Activated gamma-delta T cell (primary cell): ENCODE measurements around the gene CCT3.
"Not testable (repeated sequence)": the region's sequence is repeated elsewhere in the genome, so short reads cannot be mapped to it uniquely, and the experiment has no call there.

Source experiments
- DNase-seq: peaks from one replicate; lab custom pipeline; 2025; lab: John Stamatoyannopoulos, UW
- total RNA-seq, 2 donors: gene quantifications; one replicate each; lab custom pipeline; 2026; lab: John Stamatoyannopoulos, UW

Gene CCT3
- total RNA-seq, result 152 to 170 reads per million in 2 donors

DNA sequence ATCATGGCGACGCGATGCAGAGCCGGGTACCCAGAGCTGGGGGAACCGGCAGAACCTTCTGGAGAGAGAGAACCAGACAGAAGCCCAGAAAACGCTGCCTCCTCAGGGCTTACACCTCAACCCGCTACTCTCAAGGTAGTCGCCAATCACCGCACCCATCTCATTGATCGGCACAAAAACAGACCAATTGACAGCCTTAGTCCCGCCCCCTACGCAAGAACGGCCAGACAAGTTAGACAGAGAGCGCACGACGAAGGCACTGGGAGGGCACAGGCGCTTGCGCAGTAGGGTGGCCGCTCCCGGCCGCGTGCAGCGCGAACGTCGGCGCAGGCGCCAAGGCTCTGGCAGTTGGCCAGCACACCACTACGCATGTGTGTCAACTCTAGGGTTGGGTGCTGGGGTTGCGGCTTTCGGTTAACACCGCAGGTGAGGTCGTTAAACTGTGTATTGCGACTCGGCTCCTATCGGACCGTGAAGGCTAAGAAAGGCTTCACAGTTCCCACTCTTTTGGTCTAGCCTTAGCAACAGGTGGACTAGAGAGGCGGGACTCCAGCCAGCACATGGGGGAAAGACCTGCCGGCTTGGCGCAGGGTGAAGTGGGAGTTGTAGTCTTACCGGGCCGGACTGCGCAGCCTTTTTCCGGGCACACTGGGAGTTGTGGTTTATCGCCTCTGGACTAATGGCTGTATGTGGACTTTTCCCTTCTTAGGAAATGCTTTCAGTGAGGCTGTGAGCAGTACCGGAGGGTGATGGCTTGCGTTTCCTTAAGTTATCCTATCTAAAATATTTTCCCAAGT lies at the start of gene CCT3, which contains the start of gene TSACC:
TSS of gene CCT3 (minus strand) at position 113 of the 797 bp plus-strand sequence. CDS start at position 5, 108 bp downstream.
TSS of gene TSACC (plus strand) at position 347 of the 797 bp plus-strand sequence. CDS start 1,232 bp downstream, outside the sequence.
- peak; percentile 94 for DNase-seq

DNA sequence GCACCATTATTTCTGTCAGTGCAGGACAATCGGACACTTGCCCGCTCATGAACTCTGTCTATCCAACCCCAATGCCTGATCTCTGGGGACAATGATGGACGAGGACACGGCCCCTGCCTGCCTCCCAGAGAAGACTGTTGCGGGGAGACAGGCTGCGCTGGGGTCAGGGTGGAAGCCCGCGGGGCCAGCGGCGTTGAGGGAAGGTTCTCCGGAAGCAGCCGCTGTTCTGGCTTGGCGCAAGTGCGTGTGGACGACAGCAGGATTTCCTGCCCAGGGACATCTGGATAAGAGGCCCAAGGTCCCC lies 49.7 kb upstream of the CCT3 start:
- no peak for DNase-seq

- no peak for DNase-seq
Measured at GRCh38 chr1:156386949-156387869, 49.1 kb upstream of the CCT3 start.

DNA sequence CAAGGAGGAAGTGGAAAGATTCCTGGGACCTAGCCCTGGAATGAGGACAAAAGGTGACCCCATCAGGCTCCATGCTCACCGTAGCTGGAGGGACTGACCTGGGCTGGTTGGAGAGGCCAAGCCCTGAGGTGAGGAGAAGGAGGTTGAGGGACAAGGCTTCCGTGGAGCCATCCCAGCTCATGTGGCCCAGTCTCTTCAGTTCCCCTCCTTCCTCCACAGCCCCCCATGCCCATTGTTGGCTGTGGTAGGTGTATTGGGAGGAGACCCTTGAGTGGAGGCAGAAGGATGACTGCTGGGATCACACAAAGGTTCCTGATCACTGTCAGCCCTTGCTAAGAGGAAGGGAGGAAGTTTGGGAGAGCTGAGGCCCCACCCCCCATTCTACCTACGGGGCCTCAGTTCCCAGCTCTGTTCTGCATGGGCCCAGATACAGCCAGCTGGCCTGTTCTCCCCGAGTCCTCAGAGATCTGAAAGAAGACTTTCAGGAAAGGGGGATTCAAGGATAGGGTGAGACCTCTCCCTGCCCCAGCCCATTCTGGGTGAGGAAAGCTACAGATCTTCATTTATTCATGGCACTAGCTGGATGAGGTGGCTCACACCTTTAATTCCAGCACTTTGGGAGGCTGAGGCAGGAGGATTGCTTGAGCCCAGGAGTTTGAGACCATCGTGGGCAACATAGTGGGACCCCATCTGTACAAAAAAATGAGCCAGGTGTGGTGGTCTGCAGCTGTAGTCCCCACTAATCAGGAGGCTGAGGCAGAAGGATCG lies 48.2 kb upstream of the CCT3 start:
- no peak for DNase-seq

DNA sequence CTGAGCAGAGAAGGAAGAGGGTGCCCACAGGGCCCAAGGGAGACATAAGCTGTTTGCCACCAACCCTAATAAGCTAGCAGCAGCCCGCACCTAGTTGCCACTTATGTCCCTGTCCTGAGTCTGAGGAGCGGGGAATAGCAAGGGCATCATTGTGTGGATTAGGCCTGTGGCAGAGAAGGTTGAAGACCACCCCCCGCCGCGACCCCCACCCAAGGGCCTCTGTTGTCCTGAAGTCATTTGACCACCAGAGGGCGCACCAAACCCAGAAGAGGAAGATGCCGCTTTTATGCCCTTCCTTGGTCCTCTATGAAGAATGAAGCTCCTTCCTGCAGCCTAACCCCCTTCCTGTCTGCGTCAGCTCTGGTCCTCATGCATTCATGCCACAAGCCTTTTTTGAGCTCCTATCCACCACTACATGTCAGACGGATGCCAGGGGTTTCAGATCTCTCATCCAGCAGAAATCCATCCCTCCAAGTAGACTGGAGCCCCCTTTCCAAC lies 47.5 kb upstream of the CCT3 start:
- DNase-seq, result no peak

- no peak for DNase-seq
Measured at GRCh38 chr1:156384658-156385057, 46.6 kb upstream of the CCT3 start.

DNA sequence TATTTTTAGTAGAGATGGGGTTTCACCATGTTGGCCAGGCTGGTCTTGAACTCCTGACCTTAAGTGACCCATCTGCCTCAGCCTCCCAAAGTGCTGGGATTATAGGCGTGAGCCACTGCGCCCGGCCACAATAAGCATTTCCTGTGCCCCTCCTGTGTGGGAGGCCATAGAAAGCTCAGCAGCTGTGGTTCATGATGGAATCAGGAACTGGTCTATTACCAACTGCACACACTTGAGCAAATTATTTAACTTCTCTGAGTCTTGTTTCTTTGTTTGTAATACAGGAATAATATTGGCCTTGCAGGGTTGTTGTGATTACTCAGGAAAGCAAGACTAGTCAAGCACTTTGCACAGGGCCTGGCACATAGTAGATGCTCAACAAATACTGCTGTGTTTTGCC lies 45.9 kb upstream of the CCT3 start:
- DNase-seq, result no peak

GRCh38 chr1:156383023-156383422 lies 44.9 kb upstream of the CCT3 start:
- no peak for DNase-seq

GRCh38 chr1:156382561-156382960 lies 44.5 kb upstream of the CCT3 start:
- no peak for DNase-seq

GRCh38 chr1:156379420-156380165 lies 41.5 kb upstream of the CCT3 start:
- DNase-seq, result no peak

GRCh38 chr1:156378557-156378956 lies 40.5 kb upstream of the CCT3 start:
- DNase-seq, result no peak

GRCh38 chr1:156376958-156377919 lies 39.1 kb upstream of the CCT3 start:
- no peak for DNase-seq

DNA sequence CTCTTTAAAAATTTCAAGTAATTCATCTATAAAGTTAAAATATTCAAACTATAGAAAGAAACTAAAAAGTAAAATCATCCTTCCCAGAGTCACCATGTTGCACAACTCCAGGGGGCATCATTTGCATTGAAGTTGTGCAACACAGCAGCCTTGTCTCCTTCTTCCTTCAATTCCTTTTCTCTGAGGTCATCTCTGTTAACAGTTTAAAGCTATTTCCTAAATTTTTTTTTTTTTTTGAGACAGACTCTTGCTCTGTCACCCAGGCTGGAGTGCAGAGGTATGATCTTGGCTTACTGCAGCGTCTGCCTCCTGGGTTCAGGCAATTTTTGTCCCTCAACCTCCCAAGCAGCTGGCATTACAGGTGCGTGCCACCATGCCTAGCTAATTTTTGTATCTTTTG lies 38.1 kb upstream of the CCT3 start:
- DNase-seq, result no peak

DNA sequence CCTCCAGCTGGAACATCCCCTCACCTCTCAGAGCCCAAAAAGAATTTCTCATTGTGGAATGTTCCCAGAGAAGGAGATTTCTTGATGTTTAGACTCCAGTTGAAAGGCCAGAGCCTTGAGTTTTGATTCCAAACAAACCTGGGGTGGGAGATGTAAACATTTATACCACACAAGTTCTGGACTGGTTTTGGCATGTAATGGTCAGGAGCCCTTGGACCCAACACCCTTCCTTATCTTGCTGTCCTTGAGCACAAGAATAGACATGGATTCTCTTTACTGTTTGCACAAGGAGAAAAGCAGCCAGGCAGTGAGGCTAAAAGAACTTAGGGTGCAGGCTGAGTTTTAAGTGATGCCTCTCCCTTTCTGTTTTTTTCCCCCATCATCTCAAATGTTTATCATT lies 35.5 kb upstream of the CCT3 start:
- no peak for DNase-seq

GRCh38 chr1:156372876-156373275 lies 34.8 kb upstream of the CCT3 start:
- no peak for DNase-seq

DNA sequence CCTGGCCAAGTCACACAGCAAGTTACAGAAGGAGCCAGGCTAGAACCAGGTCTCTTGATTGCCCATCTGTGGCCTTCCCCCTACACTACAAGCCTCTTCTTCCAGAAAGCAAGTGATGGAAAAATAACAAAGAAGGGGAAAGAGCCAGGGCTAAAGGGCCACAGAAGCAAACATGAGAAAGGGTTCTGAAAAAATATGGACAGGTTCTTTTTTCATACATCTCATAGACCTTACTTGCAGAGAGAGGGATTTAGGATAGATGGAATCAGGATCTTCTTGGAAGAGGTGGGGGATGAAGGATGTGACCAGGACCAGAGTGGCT lies 34.1 kb upstream of the CCT3 start:
- DNase-seq, result no peak

DNA sequence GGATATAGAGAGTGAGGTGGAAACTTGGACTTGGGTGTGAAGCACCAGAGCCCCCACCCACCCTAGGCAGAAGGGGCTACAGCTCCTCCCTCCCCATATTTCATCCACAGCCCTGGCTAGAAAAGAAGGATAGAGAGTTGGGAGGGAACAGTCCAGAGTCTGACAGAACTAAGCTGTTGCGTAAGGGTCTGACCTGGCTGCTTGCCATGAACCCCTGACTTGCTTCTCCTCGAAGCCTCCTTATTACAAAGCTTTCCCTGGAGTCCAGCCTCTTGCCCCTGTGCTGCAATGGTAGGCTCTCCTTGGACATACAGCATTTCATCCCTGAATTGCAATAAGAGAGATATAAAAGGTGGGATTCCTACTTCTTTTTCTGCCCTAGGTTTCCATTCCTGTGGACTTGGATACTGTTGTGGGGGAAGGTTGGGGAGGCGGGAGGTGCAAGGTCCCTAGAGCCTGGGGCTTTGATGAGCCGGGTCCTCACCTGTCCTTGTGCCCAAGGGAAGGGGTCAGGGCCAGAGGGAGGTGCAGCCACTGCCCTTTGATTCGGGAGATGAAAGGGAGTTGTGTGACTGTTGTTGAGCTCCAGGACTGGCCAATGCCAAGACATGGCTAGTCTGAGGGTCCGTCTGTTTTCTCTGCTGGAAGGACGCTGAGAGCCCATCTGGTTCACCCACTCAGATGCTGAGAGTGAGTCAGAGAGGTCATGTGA lies 33.6 kb upstream of the CCT3 start:
- DNase-seq, result no peak

DNA sequence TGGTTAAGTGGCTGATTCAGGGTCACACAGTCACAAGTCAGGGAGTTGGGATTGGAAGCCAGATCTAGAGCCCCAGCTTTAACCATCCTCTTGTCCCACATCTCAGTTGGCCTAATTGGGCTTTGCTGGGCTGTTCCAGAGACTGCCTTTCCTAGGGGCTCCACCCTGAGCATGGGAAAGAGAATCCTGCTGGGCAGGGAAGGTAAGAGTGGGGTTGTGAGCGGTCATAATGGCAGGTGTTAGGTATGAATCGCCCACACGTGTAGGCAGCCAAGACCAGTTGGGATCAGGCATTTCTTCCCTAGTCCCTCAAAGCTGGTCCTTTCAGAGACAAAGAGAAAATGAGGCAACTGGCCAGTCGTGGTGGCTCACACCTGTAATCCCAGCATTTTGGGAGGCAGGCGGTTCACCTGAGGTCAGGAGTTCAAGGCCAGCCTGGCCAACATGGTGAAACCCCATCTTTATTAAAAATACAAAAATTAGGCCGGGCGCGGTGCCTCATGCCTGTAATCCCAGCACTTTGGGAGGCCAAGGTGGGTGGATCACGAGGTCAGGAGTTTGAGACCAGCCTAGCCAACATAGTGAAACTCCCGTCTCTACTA lies 31.7 kb upstream of the CCT3 start:
- not testable (repeated sequence) for DNase-seq
